OCI-LY1 (cell line): Measurements from ENCODE around the gene LTBP1.
A peak's percentile ranks its signal among the peaks of the same experiment; 100 is the strongest.

Experiments
- H2AFZ ChIP-seq: fragments of 200-600 bp; sonication (generic), shearing (Covaris generic); 2 replicates; pipeline ENCODE4 v1.6.0; 2014; ENCODE audit warnings: antibody characterized with exemption, mild to moderate bottlenecking, low read length
- H3F3A ChIP-seq: fragments of 200-600 bp; sonication (generic), shearing (Covaris generic); 2 replicates; pipeline ENCODE4 v1.6.0; 2014; ENCODE audit warnings: mild to moderate bottlenecking, antibody characterized with exemption, low read length, moderate library complexity; ENCODE audit not compliant: insufficient read depth
- H3K27ac ChIP-seq: fragments of 200-600 bp; sonication (generic); 2 replicates; pipeline ENCODE4 v1.5.1; 2014; ENCODE audit warnings: low read length, mixed run types, mild to moderate bottlenecking, low read depth; ENCODE audit not compliant: poor library complexity, severe bottlenecking
- H3K27me3 ChIP-seq: fragments of 200-600 bp; sonication (generic); 2 replicates; pipeline ENCODE4 v1.6.0; 2014; ENCODE audit warnings: antibody characterized with exemption, mild to moderate bottlenecking, low read length, moderate library complexity; ENCODE audit not compliant: insufficient read depth
- H3K36me3 ChIP-seq: fragments of 200-600 bp; sonication (generic); 2 replicates; pipeline ENCODE4 v1.6.1; 2014; ENCODE audit warnings: mild to moderate bottlenecking, antibody characterized with exemption, low read length, moderate library complexity, mixed read lengths; ENCODE audit not compliant: insufficient read depth
- H3K4me1 ChIP-seq: fragments of 200-600 bp; sonication (generic); 2 replicates; pipeline ENCODE4 v1.5.1; 2014; ENCODE audit warnings: mild to moderate bottlenecking, low read length, moderate library complexity; ENCODE audit not compliant: insufficient read depth, severe bottlenecking
- H3K4me2 ChIP-seq: fragments of 200-600 bp; sonication (generic), shearing (Covaris generic); 2 replicates; pipeline ENCODE4 v1.6.1; 2014; ENCODE audit warnings: low read length
- H3K4me3 ChIP-seq: fragments of 200-600 bp; sonication (generic); 2 replicates; pipeline ENCODE4 v1.5.1; 2014; ENCODE audit warnings: low read length, low read depth, mild to moderate bottlenecking, mixed read lengths; ENCODE audit not compliant: poor library complexity, severe bottlenecking
- H3K79me2 ChIP-seq: fragments of 200-600 bp; shearing (Covaris generic); 2 replicates; pipeline ENCODE4 v1.6.1; 2016; ENCODE audit warnings: mixed run types, low read length, mixed read lengths; ENCODE audit not compliant: insufficient read depth
- H3K9ac ChIP-seq: fragments of 200-600 bp; sonication (generic), shearing (Covaris generic); 2 replicates; pipeline ENCODE4 v1.6.1; 2014; ENCODE audit warnings: mild to moderate bottlenecking, low read length, mixed read lengths
- H3K9me2 ChIP-seq: fragments of 200-600 bp; sonication (generic), shearing (Covaris generic); 2 replicates; pipeline ENCODE4 v1.6.1; 2014; ENCODE audit warnings: low read depth, mild to moderate bottlenecking, low read length, mixed read lengths
- H3K9me3 ChIP-seq: fragments of 200-600 bp; shearing (Covaris generic); 2 replicates; pipeline ENCODE4 v1.6.1; 2014; ENCODE audit warnings: low read length, mixed read lengths
- H4K20me1 ChIP-seq: fragments of 200-600 bp; sonication (generic), shearing (Covaris generic); 2 replicates; pipeline ENCODE4 v1.6.0; 2016; ENCODE audit warnings: mild to moderate bottlenecking, low read length; ENCODE audit not compliant: insufficient read depth
- CTCF ChIP-seq: fragments of 200-600 bp; sonication (generic), shearing (Covaris generic); IDR thresholded peaks from 2 replicates; pipeline ENCODE4 v1.5.1; 2017; ENCODE audit warnings: mild to moderate bottlenecking, antibody characterized with exemption, low read length, moderate library complexity, mixed read lengths
- EZH2 ChIP-seq: fragments of 200-600 bp; sonication (generic), shearing (Covaris generic); IDR thresholded peaks from 2 replicates; pipeline ENCODE4 v1.8.0; 2017; ENCODE audit warnings: borderline replicate concordance, mixed run types, mild to moderate bottlenecking, antibody characterized with exemption, low read length, moderate library complexity, mixed read lengths

LTBP1 gene

DNA sequence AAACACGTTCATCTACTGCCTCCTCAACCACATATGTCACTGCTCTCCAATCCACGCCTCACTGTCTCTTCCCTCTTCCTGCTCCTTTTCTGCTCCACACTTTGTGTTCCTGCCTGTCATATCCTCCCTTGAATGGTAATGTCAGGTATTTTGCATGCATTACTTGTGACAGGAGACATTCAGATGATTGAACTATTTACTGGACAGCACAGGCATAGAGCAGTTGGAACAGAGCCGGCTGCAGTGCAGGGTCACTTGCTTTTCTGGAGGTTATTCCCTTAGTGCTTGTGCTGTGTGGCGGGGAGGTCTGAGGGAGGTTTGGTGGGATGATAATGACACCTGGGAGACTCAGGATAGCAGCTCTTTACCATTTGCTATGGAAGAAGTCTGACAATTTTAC is 93.8 kb downstream of the LTBP1 start:
- no peaks in the 10 kb centered on the region for H3K9me2 ChIP-seq
- H3K27ac ChIP-seq = no peak overlapping the region
- H3K4me2 ChIP-seq = no peak overlapping the region
- peaks cover 36% of the 10 kb centered on the region for H3K4me1 ChIP-seq
- TF ChIP-seq CTCF (no peak), EZH2 (no peak)
- H3K36me3 ChIP-seq = peaks cover 42% of the 10 kb centered on the region
- peaks cover 30% of the 10 kb centered on the region for H3K79me2 ChIP-seq
- no peak overlapping the region for H3K9ac ChIP-seq
- no peaks in the 10 kb centered on the region for H3K9me3 ChIP-seq
- no peaks in the 10 kb centered on the region for H3F3A ChIP-seq
- no peaks in the 10 kb centered on the region for H3K27me3 ChIP-seq
- H2AFZ ChIP-seq = no peak overlapping the region
- H3K4me3 ChIP-seq = no peak overlapping the region
- no peaks in the 10 kb centered on the region for H4K20me1 ChIP-seq

DNA sequence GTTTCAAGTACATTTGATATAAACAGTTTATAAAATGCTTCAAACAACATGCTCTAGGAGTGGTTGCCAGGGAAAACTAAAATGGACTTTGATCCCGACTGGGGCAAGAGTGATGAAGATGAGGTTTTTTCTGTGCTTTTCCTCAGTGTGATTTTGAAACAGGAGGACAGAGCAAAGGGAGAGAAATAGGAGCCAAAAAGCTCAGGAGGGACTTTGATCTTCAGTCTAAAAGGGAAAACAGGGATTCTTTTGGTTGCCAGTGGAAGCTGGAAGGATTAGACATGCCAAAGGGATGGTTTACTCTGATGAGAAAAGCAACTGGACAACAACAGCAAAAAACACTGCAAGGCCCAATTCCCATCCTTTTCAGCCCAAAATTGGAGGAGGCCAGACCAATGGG is 95.5 kb downstream of the LTBP1 start:
- Histone ChIP-seq H3K4me1 (peaks cover 26% of the 10 kb centered on the region), H3K27me3 (no peaks in the 10 kb centered on the region), H3K36me3 (peaks cover 42% of the 10 kb centered on the region), H3K4me2 (no peak overlapping the region), H3K79me2 (peaks cover 23% of the 10 kb centered on the region), H4K20me1 (no peaks in the 10 kb centered on the region), H3K9me3 (no peaks in the 10 kb centered on the region), H3K9ac (no peak overlapping the region), H3K27ac (no peak overlapping the region), H2AFZ (no peak overlapping the region), H3K4me3 (no peak overlapping the region), H3F3A (no peaks in the 10 kb centered on the region), H3K9me2 (no peaks in the 10 kb centered on the region)
- no peak for TF ChIP-seq EZH2
- TF ChIP-seq CTCF = no peak

DNA sequence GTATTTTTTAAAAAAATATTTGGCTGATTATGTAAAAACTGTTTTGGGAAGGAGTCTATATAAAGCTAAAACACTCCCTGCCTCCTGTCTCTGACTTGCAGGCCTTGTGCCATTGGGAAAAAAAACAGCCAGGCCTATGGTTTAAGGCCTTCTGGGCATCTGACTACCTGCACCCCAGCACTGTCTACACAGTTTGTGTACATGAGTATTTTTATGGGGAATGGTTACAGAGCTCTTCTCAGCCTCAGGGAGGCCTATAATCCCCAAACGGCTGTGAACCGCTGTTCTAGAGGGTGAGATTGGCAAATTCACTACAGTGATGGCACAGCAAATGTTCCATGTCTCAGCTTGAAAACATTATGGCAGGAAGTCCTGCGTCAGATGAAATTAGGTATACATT is 96.1 kb downstream of the LTBP1 start:
- TF ChIP-seq CTCF = no peak
- TF ChIP-seq EZH2 = no peak
- Histone ChIP-seq H3K9me2 (no peaks in the 10 kb centered on the region), H3K4me1 (peaks cover 26% of the 10 kb centered on the region), H3K9me3 (no peaks in the 10 kb centered on the region), H3K27me3 (no peaks in the 10 kb centered on the region), H3K27ac (peak overlapping the region; percentile 31), H3K79me2 (peaks cover 20% of the 10 kb centered on the region), H3K4me3 (no peak overlapping the region), H2AFZ (no peak overlapping the region), H4K20me1 (no peaks in the 10 kb centered on the region), H3K36me3 (peaks cover 42% of the 10 kb centered on the region), H3F3A (no peaks in the 10 kb centered on the region), H3K9ac (no peak overlapping the region), H3K4me2 (no peak overlapping the region)
